Measurements from ENCODE around the gene RPS6KB2. TPM values are rescaled to one million over a fixed set of nuclear protein-coding genes. Genes with fewer than 3 reads are reported as not detected.

Gene RPS6KB2
- total and polyA plus RNA-seq, 2 donors (not counting 3 experiments of a cell fraction or from before 2014, with no cell fraction given): 53.8 to 60.0 TPM

DNA sequence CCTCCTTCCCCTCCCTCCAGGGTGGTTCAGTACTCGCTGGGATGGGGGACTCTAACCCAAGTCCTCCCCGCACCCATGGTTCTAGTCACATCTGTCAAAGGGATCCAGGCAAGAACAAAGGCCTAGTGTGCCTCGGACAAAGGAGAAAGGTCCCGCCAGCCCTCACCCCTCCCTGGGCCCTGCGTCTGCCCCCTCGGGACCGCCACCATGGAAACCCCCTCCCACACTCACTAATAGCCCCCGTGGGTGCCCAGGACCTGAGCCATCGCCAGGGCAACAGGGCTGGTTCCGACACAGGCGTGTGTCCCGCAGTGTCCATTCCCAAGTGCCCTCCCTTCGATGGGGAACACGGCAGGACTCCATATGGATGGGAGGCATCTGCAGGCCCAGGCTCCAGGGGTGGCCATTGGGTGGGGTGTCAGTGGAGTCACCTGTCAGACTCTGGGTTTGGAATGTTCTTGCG is 17.9 kb upstream of the RPS6KB2 start:
- no peaks in the 10 kb centered on the region for H3K9me3 ChIP-seq (replicated peaks; ENCODE audit: control insufficient read depth, insufficient read depth, low read length)
- no peaks in the 10 kb centered on the region for H3K9me1 ChIP-seq (replicated peaks; ENCODE audit: control insufficient read depth, extremely low read depth, insufficient read depth, low read length)
- no peak overlapping the region for H3K4me2 ChIP-seq (ENCODE audit: insufficient read depth, low read length)
- no peak overlapping the region for H2AFZ ChIP-seq (ENCODE audit: low read depth, low read length)
- dilution Hi-C loops (cut with MboI; ENCODE audit: extremely low pct_ligation_motif_present, low sequenced_read_pairs): no loop called here
- DNase-seq (ENCODE audit: low read depth, low spot score): no peak
- no peak for FAIRE-seq
- H3K4me3 ChIP-seq (replicated peaks in 1 of 3; ENCODE audit: insufficient read depth in 1 of 3, low read depth in 1 of 3, low read length in 3 of 3): no peak overlapping the region
- CTCF ChIA-PET: no interaction called here
- H3K36me3 ChIP-seq (ENCODE audit: control insufficient read depth in 2 of 2, extremely low read depth in 1 of 2, insufficient read depth in 2 of 2, low read length in 2 of 2): no peaks in the 10 kb centered on the region
- intact Hi-C loops (cut with micrococcal nuclease): no loop called here
- POLR2A ChIA-PET: no interaction called here
- H3K27me3 ChIP-seq (ENCODE audit: control insufficient read depth in 2 of 2, insufficient read depth in 2 of 2, low read length in 2 of 2): peaks cover 0 to 8% of the 10 kb centered on the region in 2 experiments
- no peaks in the 10 kb centered on the region for H4K20me1 ChIP-seq (replicated peaks; ENCODE audit: control insufficient read depth, extremely low read depth, insufficient read depth, low read length)
- no peaks in the 10 kb centered on the region for H3K79me2 ChIP-seq (ENCODE audit: control insufficient read depth, insufficient read depth, low read length)
- no peaks in the 10 kb centered on the region for H3K4me1 ChIP-seq (ENCODE audit: control insufficient read depth, extremely low read depth, insufficient read depth, low read length)
- H3K27ac ChIP-seq (ENCODE audit: insufficient read depth, low read depth, low read length): no peak overlapping the region
- BruUV-seq (replicated peaks): no TSS peak
- TF ChIP-seq FOS (IDR thresholded peaks at IDR 0.05; ENCODE audit: borderline replicate concordance, insufficient read depth, low read length): no peak
- TF ChIP-seq GATA2 (IDR thresholded peaks at IDR 0.05; ENCODE audit: insufficient read depth, insufficient read length, low read depth, low read length): no peak
- TF ChIP-seq POLR2AphosphoS5 (IDR thresholded peaks at IDR 0.05; ENCODE audit: insufficient read depth, low read depth, low read length): no peak
- TF ChIP-seq, protein P1, sequence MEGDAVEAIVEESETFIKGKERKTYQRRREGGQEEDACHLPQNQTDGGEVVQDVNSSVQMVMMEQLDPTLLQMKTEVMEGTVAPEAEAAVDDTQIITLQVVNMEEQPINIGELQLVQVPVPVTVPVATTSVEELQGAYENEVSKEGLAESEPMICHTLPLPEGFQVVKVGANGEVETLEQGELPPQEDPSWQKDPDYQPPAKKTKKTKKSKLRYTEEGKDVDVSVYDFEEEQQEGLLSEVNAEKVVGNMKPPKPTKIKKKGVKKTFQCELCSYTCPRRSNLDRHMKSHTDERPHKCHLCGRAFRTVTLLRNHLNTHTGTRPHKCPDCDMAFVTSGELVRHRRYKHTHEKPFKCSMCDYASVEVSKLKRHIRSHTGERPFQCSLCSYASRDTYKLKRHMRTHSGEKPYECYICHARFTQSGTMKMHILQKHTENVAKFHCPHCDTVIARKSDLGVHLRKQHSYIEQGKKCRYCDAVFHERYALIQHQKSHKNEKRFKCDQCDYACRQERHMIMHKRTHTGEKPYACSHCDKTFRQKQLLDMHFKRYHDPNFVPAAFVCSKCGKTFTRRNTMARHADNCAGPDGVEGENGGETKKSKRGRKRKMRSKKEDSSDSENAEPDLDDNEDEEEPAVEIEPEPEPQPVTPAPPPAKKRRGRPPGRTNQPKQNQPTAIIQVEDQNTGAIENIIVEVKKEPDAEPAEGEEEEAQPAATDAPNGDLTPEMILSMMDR (IDR thresholded peaks at IDR 0.05; ENCODE audit: extremely low read depth in 1 of 2, insufficient read depth in 1 of 2, low read depth in 1 of 2, low read length in 2 of 2): no peak
- no peak for TF ChIP-seq POLR2A (IDR thresholded peaks at IDR 0.05; ENCODE audit: low read depth, low read length)
- no peak for TF ChIP-seq EZH2 (IDR thresholded peaks at IDR 0.05; ENCODE audit: borderline replicate concordance, low read depth, low read length, severe bottlenecking)
- no peak for TF ChIP-seq JUN (IDR thresholded peaks at IDR 0.05; ENCODE audit: borderline replicate concordance, insufficient read depth, insufficient read length, low read depth)
- TF ChIP-seq, protein P2, sequence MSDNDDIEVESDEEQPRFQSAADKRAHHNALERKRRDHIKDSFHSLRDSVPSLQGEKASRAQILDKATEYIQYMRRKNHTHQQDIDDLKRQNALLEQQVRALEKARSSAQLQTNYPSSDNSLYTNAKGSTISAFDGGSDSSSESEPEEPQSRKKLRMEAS (IDR thresholded peaks at IDR 0.05; ENCODE audit: insufficient read depth, insufficient read length): no peak
- no peak for TF ChIP-seq MYC (IDR thresholded peaks at IDR 0.05; ENCODE audit: low read depth, low read length)
- no peak overlapping the region for H3K9ac ChIP-seq (replicated peaks; ENCODE audit: extremely low read depth, insufficient read depth, low read length)

Data from endothelial cell of umbilical vein (primary cell).